Hippocampal formation (tissue), 2 donors: ENCODE data around the gene RYR2.

Source experiments
- DNase-seq, 2 donors: peaks; one replicate each; lab custom pipeline; 2025; lab: John Stamatoyannopoulos, UW

Gene RYR2

GRCh38 chr1:237730826-237731350 is 688.9 kb downstream of the RYR2 start:
- no peak for DNase-seq

- DNase-seq, result no peak
These were observed 690.7 kb downstream of the RYR2 start for GRCh38 chr1:237732657-237733056.

- peak in 1 of 2 donors; percentile 9 for DNase-seq
These were observed 694.5 kb downstream of the RYR2 start for GRCh38 chr1:237736372-237737029.

- no peak for DNase-seq
These were observed 695.5 kb downstream of the RYR2 start for GRCh38 chr1:237737448-237737847.

- DNase-seq, result no peak
These were observed 696.1 kb downstream of the RYR2 start for GRCh38 chr1:237737938-237738610.

- DNase-seq, result no peak
These were observed 698.9 kb downstream of the RYR2 start for GRCh38 chr1:237740846-237741245.

GRCh38 chr1:237745545-237745944 is 703.6 kb downstream of the RYR2 start:
- DNase-seq, result no peak

- no peak for DNase-seq
These were observed 706.4 kb downstream of the RYR2 start for GRCh38 chr1:237748171-237748960.

- DNase-seq, result no peak
These were observed 707.1 kb downstream of the RYR2 start for GRCh38 chr1:237749122-237749521.

- DNase-seq, result no peak
These were observed 709.1 kb downstream of the RYR2 start for GRCh38 chr1:237751090-237751489.

GRCh38 chr1:237754627-237755026 is 712.6 kb downstream of the RYR2 start:
- DNase-seq, result no peak

GRCh38 chr1:237756304-237756967 is 714.5 kb downstream of the RYR2 start:
- no peak for DNase-seq

GRCh38 chr1:237759377-237759776 is 717.4 kb downstream of the RYR2 start:
- no peak for DNase-seq

- no peak for DNase-seq
These were observed 719.0 kb downstream of the RYR2 start for GRCh38 chr1:237760951-237761350.

- DNase-seq, result no peak
These were observed 721.2 kb downstream of the RYR2 start for GRCh38 chr1:237763137-237763536.

GRCh38 chr1:237763751-237764150 is 721.8 kb downstream of the RYR2 start:
- no peak for DNase-seq

- no peak for DNase-seq
These were observed 727.9 kb downstream of the RYR2 start for GRCh38 chr1:237769916-237770315.

- no peak for DNase-seq
These were observed 730.0 kb downstream of the RYR2 start for GRCh38 chr1:237772009-237772408.

- no peak for DNase-seq
These were observed 732.3 kb downstream of the RYR2 start for GRCh38 chr1:237774246-237774645.

- DNase-seq, result no peak
These were observed 737.4 kb downstream of the RYR2 start for GRCh38 chr1:237779356-237779755.

GRCh38 chr1:237786066-237786719 is 744.2 kb downstream of the RYR2 start:
- no peak for DNase-seq

GRCh38 chr1:237788069-237788468 is 746.1 kb downstream of the RYR2 start:
- DNase-seq, result no peak
